ENCODE data around the gene ACTR1A. TPM values are rescaled to one million over a fixed set of nuclear protein-coding genes. Genes with fewer than 3 reads are reported as not detected.
A peak's percentile ranks its signal among the peaks of the same experiment; 100 is the strongest.

Gene ACTR1A
- total and polyA plus RNA-seq, 9 of the 15 experiments (the other 6 are each of a cell fraction or from before 2014, with no cell fraction given) = 36.3 to 77.2 (median 49.6) TPM

DNA sequence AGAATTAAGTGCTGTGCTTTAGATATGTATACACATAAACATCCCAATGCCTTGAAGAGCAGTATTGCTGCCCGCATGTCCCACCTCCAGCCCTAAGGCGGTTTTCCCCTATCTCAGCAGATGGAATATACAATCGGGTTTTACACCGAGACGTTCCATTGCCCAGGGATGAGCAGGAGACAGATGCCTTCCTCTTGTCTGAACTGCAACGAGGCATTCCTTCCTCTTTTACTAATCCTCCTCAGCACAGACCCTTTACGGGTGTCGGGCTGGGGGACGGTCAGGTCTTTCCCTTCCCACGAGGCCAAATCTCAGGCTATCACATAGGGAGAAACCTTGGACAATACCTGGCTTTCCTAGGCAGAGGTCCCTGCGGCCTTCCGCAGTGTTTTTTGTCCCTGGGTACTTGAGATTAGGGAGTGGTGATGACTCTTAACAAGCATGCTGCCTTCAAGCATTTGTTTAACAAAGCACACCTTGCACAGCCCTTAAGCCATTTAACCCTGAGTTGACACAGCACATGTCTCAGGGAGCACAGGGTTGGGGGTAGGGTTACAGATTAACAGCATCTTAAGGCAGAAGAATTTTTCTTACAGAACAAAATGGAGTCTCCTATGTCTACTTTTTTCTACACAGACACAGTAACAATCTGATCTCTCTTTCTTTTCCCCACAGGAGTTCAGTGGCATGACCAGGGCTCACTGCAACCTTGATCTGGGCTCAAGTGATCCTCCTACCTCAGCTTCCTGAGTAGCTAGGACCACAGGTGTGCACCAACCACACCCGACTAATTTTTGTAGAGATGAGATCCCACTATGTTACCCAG, 47.6 kb downstream of the ACTR1A start (continued):
- TF ChIP-seq GTF2E2 (tag; IDR thresholded peaks at IDR 0.05) (0 out of 2 replicates have a peak, but pooled peaks have one; percentile 20), ZNF561 (CRISPR knock-in tag; conservative IDR thresholded peaks at IDR 0.05) (peak; percentile 87; the same call in 1 of the 2 replicates)

DNA sequence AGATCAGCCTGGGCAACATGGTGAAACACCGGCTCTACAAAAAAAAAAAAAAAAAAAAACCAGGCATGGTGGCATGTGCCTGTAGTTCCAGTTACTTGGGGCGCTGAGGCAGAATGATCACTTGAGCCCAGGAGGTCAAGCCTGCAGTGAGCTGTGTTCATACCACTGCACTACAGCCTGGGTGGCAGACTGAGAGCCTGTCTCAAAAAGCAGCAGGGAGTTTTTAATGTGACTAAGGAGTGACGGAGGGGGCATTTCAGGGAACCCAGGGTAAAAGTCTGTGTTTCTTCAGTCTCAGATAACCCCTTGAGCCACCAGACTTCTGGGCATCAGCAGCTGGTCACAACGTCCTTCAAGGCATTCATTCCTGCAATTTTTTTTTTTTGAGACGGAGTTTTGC, 49.0 kb downstream of the ACTR1A start:
- Histone ChIP-seq H2AFZ (ENCODE audit: low read depth, low read length) (no peak overlapping the region), H4K20me1 (replicated peaks; ENCODE audit: control insufficient read depth, insufficient read depth, low read length) (no peaks in the 10 kb centered on the region), H3K9me1 (ENCODE audit: control insufficient read depth, insufficient read depth, low read length) (no peaks in the 10 kb centered on the region), H3K36me3 (ENCODE audit: control insufficient read depth, insufficient read depth, low read length) (peaks cover 44% of the 10 kb centered on the region; the same call in 2 of the 3 replicates), H3K4me1 (replicated peaks in 1 of 2; ENCODE audit: control insufficient read depth in 2 of 2, insufficient read depth in 2 of 2, low read length in 2 of 2) (peaks cover 41 to 42% of the 10 kb centered on the region in 2 experiments), H3K27ac (ENCODE audit: extremely low read depth, low read depth, low read length) (peak overlapping the region; percentile 70; the same call in 2 of the 3 replicates), H3K79me2 (ENCODE audit: control insufficient read depth, insufficient read depth, low read length) (peaks cover 43% of the 10 kb centered on the region), H3K9ac (ENCODE audit: insufficient read depth in 1 of 2, low read depth in 2 of 2, low read length in 2 of 2) (0 out of 4 replicates have a peak overlapping the region, but pooled peaks of 1 of the 2 experiments have one; percentile 9), H3K27me3 (ENCODE audit: control insufficient read depth in 2 of 2, insufficient read depth in 2 of 2, low read length in 2 of 2) (no peaks in the 10 kb centered on the region), H3K4me3 (no peak overlapping the region), H3K9me3 (replicated peaks; ENCODE audit: control insufficient read depth, insufficient read depth, low read depth, low read length) (no peaks in the 10 kb centered on the region), H3K4me2 (ENCODE audit: insufficient read depth, low read length) (no peak overlapping the region)
- ChIA-PET CTCF (ENCODE audit: low intra/inter-chr PET ratio) (no interaction called here), POLR2A (interaction anchor here (0.6 to 1.2 kb wide), 5 partner anchors 17 to 141 kb away, joined by 3 to 6 read pairs (median 3); partner anchors contain the start of gene CUEDC2)
- in situ Hi-C loops (cut with MboI) (no loop called here), intact Hi-C loops (cut with micrococcal nuclease) (no loop called here)
- no TSS peak for BruUV-seq (replicated peaks)
- no peak for FAIRE-seq
- DNase-seq (ENCODE audit: extremely low read depth in 1 of 4, low spot score in 3 of 4) = no peak
- TF ChIP-seq, protein P1, sequence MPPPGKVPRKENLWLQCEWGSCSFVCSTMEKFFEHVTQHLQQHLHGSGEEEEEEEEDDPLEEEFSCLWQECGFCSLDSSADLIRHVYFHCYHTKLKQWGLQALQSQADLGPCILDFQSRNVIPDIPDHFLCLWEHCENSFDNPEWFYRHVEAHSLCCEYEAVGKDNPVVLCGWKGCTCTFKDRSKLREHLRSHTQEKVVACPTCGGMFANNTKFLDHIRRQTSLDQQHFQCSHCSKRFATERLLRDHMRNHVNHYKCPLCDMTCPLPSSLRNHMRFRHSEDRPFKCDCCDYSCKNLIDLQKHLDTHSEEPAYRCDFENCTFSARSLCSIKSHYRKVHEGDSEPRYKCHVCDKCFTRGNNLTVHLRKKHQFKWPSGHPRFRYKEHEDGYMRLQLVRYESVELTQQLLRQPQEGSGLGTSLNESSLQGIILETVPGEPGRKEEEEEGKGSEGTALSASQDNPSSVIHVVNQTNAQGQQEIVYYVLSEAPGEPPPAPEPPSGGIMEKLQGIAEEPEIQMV (tag; conservative IDR thresholded peaks at IDR 0.05; ENCODE audit: low read depth) = no peak
- no peak for TF ChIP-seq TBP (optimal IDR thresholded peaks at IDR 0.05; ENCODE audit: low read depth, low read length)
- TF ChIP-seq, protein P2, sequence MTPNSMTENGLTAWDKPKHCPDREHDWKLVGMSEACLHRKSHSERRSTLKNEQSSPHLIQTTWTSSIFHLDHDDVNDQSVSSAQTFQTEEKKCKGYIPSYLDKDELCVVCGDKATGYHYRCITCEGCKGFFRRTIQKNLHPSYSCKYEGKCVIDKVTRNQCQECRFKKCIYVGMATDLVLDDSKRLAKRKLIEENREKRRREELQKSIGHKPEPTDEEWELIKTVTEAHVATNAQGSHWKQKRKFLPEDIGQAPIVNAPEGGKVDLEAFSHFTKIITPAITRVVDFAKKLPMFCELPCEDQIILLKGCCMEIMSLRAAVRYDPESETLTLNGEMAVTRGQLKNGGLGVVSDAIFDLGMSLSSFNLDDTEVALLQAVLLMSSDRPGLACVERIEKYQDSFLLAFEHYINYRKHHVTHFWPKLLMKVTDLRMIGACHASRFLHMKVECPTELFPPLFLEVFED (CRISPR knock-in tag; conservative IDR thresholded peaks at IDR 0.05) = no peak
- no peak for TF ChIP-seq SAFB (IDR thresholded peaks at IDR 0.05; ENCODE audit: borderline replicate concordance, low read depth, low read length)
- no peak for ATAC-seq
- 82% methylated on average over 4 of the region's 5 CpGs for WGBS (ENCODE audit: insufficient coverage, low coverage, missing lambda C conversion rate)
